Stimulated activated naive CD4-positive, alpha-beta T cell (primary cell): Measurements from ENCODE around the gene PNMA1.

Experiments used
- DNase-seq, 6 experiments: peaks; one replicate each; lab custom pipeline; 2025; lab: John Stamatoyannopoulos, UW

Gene PNMA1

GRCh38 chr14:73663548-73664212, 50.5 kb downstream of the PNMA1 start:
- DNase-seq: no peak

DNA sequence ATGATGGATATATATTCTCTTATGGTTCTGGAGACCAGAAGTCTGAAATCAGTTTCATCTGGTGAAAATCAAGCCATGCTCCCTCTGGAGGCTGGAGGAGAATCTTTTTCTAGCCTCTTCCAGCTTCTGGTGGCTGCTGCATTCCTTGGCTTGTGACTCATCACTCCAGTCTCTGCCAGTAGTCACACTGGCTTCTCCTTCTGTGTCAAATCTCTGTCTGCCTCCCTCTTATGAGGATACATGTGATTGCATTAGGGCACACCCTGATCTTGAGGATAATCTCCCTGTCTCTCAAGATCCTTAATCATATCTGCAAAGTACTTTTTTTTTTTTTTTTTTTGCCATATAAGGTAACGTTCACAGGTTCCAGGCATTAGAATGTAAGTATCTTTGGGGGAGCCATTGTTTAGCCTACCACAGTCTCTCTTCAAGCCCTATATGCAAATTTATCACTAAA, 51.7 kb downstream of the PNMA1 start:
- DNase-seq: no peak

DNA sequence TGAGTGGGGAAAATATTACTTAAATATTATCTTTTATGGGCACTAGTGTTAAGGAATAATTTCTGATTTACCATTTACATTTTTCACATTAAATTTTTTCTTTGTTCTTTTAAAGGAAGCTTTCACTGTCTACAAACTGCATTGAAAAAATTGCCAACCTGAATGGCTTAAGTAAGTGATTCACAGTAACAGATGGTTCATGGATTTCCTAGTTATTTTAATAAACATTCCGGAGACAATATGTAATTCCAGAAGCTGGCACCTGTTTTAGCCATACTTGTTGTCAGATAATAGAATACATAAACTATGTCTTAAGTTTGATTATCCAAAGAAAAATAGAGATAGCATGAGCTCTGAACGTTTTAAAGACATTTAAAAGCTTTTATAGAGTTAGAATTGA, 52.3 kb downstream of the PNMA1 start:
- DNase-seq: no peak
